Measurements from ENCODE around the gene SP3. TPM values are rescaled to one million over a fixed set of nuclear protein-coding genes. Genes with fewer than 3 reads are reported as not detected.

Gene SP3
- polyA plus RNA-seq, 1 donor (not counting 4 experiments of a cell fraction or from before 2014, with no cell fraction given) = 46.7 TPM

DNA sequence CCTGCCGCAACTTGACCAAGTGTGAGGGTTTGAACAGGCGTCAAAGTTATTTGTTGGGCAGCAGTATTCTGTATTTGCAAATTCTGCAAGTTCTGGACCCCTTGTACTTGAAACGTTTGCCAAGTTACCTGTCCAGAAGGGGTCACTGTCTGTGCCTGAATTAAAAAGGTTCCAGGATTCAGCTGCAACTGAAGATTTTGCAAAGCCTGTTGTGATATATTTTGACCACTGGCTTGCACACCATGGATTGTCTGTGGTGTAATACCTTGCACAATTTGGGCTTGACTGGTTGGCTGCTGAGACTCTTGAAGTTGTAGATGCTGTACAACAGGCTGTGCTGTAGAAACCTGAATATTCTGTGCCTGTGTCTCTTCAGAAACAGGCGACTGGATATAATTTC is 10.2 kb downstream of the SP3 start:
- H3K4me1 ChIP-seq (ENCODE audit: control insufficient read depth, extremely low read depth, insufficient read depth, low read length) = no peaks in the 10 kb centered on the region
- H3K79me2 ChIP-seq (ENCODE audit: control insufficient read depth, insufficient read depth, low read length) = peaks cover 100% of the 10 kb centered on the region
- TF ChIP-seq CTCF (optimal IDR thresholded peaks at IDR 0.05 in 1 of 3, IDR thresholded peaks at IDR 0.05 in 1 of 3, conservative IDR thresholded peaks at IDR 0.05 in 1 of 3; ENCODE audit: extremely low read depth in 1 of 3, insufficient read depth in 2 of 3, low read length in 3 of 3) (peak in 1 of 3 experiments; percentile 18), EZH2 (IDR thresholded peaks at IDR 0.05; ENCODE audit: low read length) (no peak)
- no peaks in the 10 kb centered on the region for H3K27me3 ChIP-seq (ENCODE audit: control insufficient read depth, extremely low read depth, insufficient read depth, low read length)
- DNase-seq (ENCODE audit: low read depth, low spot score) (no peak), FAIRE-seq (no peak)
- peaks cover 2% of the 10 kb centered on the region for H3K9me1 ChIP-seq (ENCODE audit: control insufficient read depth, extremely low read depth, insufficient read depth, low read length)
- no peak overlapping the region for H2AFZ ChIP-seq (ENCODE audit: control insufficient read depth, low read length)
- no peaks in the 10 kb centered on the region for H4K20me1 ChIP-seq (ENCODE audit: control insufficient read depth, extremely low read depth, insufficient read depth, low read length)
- no peak overlapping the region for H3K9ac ChIP-seq (ENCODE audit: control insufficient read depth, extremely low read depth, insufficient read depth, low read length)
- H3K36me3 ChIP-seq (ENCODE audit: control insufficient read depth in 2 of 2, extremely low read depth in 1 of 2, insufficient read depth in 2 of 2, low read length in 2 of 2) = peaks cover 6 to 14% of the 10 kb centered on the region in 2 experiments
- H3K27ac ChIP-seq (ENCODE audit: control insufficient read depth, insufficient read depth, low read length) = no peak overlapping the region
- H3K4me2 ChIP-seq (ENCODE audit: control insufficient read depth, extremely low read depth, insufficient read depth, low read depth, low read length) = no peak overlapping the region
- dilution Hi-C loops (cut with MboI; ENCODE audit: extremely low pct_ligation_motif_present, low sequenced_read_pairs) = no loop called here
- no peak overlapping the region for H3K4me3 ChIP-seq (ENCODE audit: control insufficient read depth in 2 of 3, extremely low read depth in 1 of 3, insufficient read depth in 2 of 3, low read depth in 1 of 3, low read length in 3 of 3)
- no peaks in the 10 kb centered on the region for H3K9me3 ChIP-seq (ENCODE audit: control insufficient read depth, low read depth, low read length)

- Histone ChIP-seq H3K36me3 (ENCODE audit: control insufficient read depth in 2 of 2, extremely low read depth in 1 of 2, insufficient read depth in 2 of 2, low read length in 2 of 2) (peaks cover 6 to 14% of the 10 kb centered on the region in 2 experiments), H3K9ac (ENCODE audit: control insufficient read depth, extremely low read depth, insufficient read depth, low read length) (no peak overlapping the region), H3K27ac (ENCODE audit: control insufficient read depth, insufficient read depth, low read length) (no peak overlapping the region), H3K4me2 (ENCODE audit: control insufficient read depth, extremely low read depth, insufficient read depth, low read depth, low read length) (no peak overlapping the region), H3K4me3 (ENCODE audit: control insufficient read depth in 2 of 3, extremely low read depth in 1 of 3, insufficient read depth in 2 of 3, low read depth in 1 of 3, low read length in 3 of 3) (no peak overlapping the region), H3K9me3 (ENCODE audit: control insufficient read depth, low read depth, low read length) (no peaks in the 10 kb centered on the region), H3K9me1 (ENCODE audit: control insufficient read depth, extremely low read depth, insufficient read depth, low read length) (no peaks in the 10 kb centered on the region), H4K20me1 (ENCODE audit: control insufficient read depth, extremely low read depth, insufficient read depth, low read length) (peaks cover 2% of the 10 kb centered on the region), H2AFZ (ENCODE audit: control insufficient read depth, low read length) (no peak overlapping the region), H3K27me3 (ENCODE audit: control insufficient read depth, extremely low read depth, insufficient read depth, low read length) (no peaks in the 10 kb centered on the region), H3K4me1 (ENCODE audit: control insufficient read depth, extremely low read depth, insufficient read depth, low read length) (no peaks in the 10 kb centered on the region), H3K79me2 (ENCODE audit: control insufficient read depth, insufficient read depth, low read length) (peaks cover 98% of the 10 kb centered on the region)
- no peak for TF ChIP-seq EZH2 (IDR thresholded peaks at IDR 0.05; ENCODE audit: low read length)
- no peak for TF ChIP-seq CTCF (optimal IDR thresholded peaks at IDR 0.05 in 1 of 3, IDR thresholded peaks at IDR 0.05 in 1 of 3, conservative IDR thresholded peaks at IDR 0.05 in 1 of 3; ENCODE audit: extremely low read depth in 1 of 3, insufficient read depth in 2 of 3, low read length in 3 of 3)
- DNase-seq (ENCODE audit: low read depth, low spot score) (no peak), FAIRE-seq (no peak)
- dilution Hi-C loops (cut with MboI; ENCODE audit: extremely low pct_ligation_motif_present, low sequenced_read_pairs) = no loop called here
Measured at GRCh38 chr2:173953047-173953424, 12.1 kb downstream of the SP3 start.

Data from keratinocyte (primary cell).